ENCODE data around the gene TBC1D3L. TPM values are rescaled to one million over a fixed set of nuclear protein-coding genes. Genes with fewer than 3 reads are reported as not detected.
"Not testable (repeated sequence)": the region's sequence is repeated elsewhere in the genome, so short reads cannot be mapped to it uniquely, and the experiment has no call there.

Gene TBC1D3L
- polyA plus RNA-seq: 10 to 100 TPM; 16.8 to 22.8 TPM

DNA sequence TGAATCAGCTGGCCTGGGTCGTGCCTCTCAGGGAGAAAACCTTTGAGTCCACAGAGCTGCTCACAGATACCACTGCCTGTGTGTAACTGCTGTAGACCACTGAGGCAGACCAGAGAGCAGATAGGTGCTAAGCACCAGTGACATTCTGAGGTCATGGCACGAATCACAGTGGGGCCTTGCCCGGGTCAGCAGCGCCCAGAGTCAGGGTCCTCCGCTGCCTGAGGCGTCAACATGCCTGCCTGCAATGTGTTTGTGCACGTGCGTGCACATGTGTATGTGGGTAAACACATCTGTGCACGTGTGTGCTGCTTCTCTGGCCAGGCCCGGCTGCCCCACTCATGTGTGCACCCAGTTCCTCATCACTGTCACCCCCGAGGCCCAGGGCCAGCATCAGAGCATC, at the start of gene TBC1D3L:
TSS of gene TBC1D3L (minus strand) at position 101 of the 400 bp plus-strand sequence. CDS start 1,540 bp downstream, outside the sequence.
- H3K27ac ChIP-seq (ENCODE audit: low read depth in 2 of 2, low read length in 1 of 2); H3K9me3 ChIP-seq (ENCODE audit: control insufficient read depth in 2 of 2, insufficient read depth in 1 of 2, low read depth in 1 of 2, low read length in 1 of 2); H3K27me3 ChIP-seq (ENCODE audit: control insufficient read depth in 1 of 2, insufficient read depth in 2 of 2, low read length in 2 of 2); H3K4me3 ChIP-seq (ENCODE audit: low read depth in 1 of 2, low read length in 2 of 2); H3K36me3 ChIP-seq (ENCODE audit: control insufficient read depth in 2 of 2, insufficient read depth in 2 of 2, low read length in 1 of 2); H3K4me1 ChIP-seq (ENCODE audit: control insufficient read depth in 2 of 2, insufficient read depth in 2 of 2, low read length in 1 of 2): not testable (repeated sequence)
- WGBS, 2 donors: no CpG with 5 or more reads among the region's 11 CpGs

DNA sequence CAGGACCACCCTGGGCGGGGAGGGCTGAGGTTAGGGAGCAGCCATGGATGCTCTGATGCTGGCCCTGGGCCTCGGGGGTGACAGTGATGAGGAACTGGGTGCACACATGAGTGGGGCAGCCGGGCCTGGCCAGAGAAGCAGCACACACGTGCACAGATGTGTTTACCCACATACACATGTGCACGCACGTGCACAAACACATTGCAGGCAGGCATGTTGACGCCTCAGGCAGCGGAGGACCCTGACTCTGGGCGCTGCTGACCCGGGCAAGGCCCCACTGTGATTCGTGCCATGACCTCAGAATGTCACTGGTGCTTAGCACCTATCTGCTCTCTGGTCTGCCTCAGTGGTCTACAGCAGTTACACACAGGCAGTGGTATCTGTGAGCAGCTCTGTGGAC, 14.8 kb upstream of the TBC1D3L start, which contains the start of gene TBC1D3D:
TSS of gene TBC1D3D (plus strand) at position 301 of the 400 bp plus-strand sequence. CDS start 1,585 bp downstream, outside the sequence.
- not testable (repeated sequence) for H3K9me3 ChIP-seq (ENCODE audit: control insufficient read depth in 2 of 2, insufficient read depth in 1 of 2, low read depth in 1 of 2, low read length in 1 of 2); H3K4me1 ChIP-seq (ENCODE audit: control insufficient read depth in 2 of 2, insufficient read depth in 2 of 2, low read length in 1 of 2); H3K27ac ChIP-seq (ENCODE audit: low read depth in 2 of 2, low read length in 1 of 2); H3K36me3 ChIP-seq (ENCODE audit: control insufficient read depth in 2 of 2, insufficient read depth in 2 of 2, low read length in 1 of 2); H3K27me3 ChIP-seq (ENCODE audit: control insufficient read depth in 1 of 2, insufficient read depth in 2 of 2, low read length in 2 of 2); H3K4me3 ChIP-seq (ENCODE audit: low read depth in 1 of 2, low read length in 2 of 2)
- no CpG with 5 or more reads among the region's 11 CpGs for WGBS, 2 donors

Other genes starting within 250 kb of the TBC1D3L start
- gene HNF1B, start 244.0 kb downstream of the TBC1D3L start, polyA plus RNA-seq: under 1 TPM in 1 of 2 donors, not detected in 1; 0.01 TPM
- gene TBC1D3K, start 64.6 kb downstream of the TBC1D3L start, polyA plus RNA-seq: not detected
- gene TBC1D3D, start 14.9 kb upstream of the TBC1D3L start, polyA plus RNA-seq: 1 to 10 TPM in 1 of 2 donors, under 1 TPM in 1; 0.06 to 3.7 TPM
- under 1 TPM in 1 of 2 donors, not detected in 1; 0.10 TPM for gene TBC1D3C, start 79.6 kb upstream of the TBC1D3L start, polyA plus RNA-seq
- gene TBC1D3E, start 138.9 kb upstream of the TBC1D3L start, polyA plus RNA-seq: not detected
- gene TBC1D3, start 203.5 kb upstream of the TBC1D3L start, polyA plus RNA-seq: not detected

All from esophagus (tissue), 2 donors.